ENCODE measurements around the gene PLCE1. TPM values are rescaled to one million over a fixed set of nuclear protein-coding genes. Genes with fewer than 3 reads are reported as not detected.

The PLCE1 gene
- total and polyA plus RNA-seq, 2 of the 13 experiments (the other 11 are each of a cell fraction or from before 2014, with no cell fraction given), result 0.04 TPM; not detected in 1

DNA sequence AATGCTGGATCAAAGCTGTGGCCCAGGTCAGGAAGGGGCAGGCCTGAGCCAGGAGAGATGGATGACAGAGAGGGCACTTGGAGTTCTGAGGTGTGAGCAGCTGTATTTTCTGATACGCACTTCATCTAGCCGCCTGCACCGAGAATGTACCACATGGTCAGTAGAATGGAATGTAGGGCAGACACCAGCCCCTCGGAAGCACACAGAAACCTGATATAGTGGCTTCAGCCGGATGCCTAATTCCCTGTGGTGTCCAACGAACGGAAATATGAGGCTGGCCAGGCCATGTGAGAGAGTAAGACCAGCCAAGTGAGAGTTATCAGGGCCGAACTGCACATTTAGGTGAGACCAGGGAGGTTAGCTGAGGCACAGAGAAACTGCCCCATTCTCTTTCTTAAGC is 46.7 kb upstream of the PLCE1 start (continued):
- TF ChIP-seq, protein P1, sequence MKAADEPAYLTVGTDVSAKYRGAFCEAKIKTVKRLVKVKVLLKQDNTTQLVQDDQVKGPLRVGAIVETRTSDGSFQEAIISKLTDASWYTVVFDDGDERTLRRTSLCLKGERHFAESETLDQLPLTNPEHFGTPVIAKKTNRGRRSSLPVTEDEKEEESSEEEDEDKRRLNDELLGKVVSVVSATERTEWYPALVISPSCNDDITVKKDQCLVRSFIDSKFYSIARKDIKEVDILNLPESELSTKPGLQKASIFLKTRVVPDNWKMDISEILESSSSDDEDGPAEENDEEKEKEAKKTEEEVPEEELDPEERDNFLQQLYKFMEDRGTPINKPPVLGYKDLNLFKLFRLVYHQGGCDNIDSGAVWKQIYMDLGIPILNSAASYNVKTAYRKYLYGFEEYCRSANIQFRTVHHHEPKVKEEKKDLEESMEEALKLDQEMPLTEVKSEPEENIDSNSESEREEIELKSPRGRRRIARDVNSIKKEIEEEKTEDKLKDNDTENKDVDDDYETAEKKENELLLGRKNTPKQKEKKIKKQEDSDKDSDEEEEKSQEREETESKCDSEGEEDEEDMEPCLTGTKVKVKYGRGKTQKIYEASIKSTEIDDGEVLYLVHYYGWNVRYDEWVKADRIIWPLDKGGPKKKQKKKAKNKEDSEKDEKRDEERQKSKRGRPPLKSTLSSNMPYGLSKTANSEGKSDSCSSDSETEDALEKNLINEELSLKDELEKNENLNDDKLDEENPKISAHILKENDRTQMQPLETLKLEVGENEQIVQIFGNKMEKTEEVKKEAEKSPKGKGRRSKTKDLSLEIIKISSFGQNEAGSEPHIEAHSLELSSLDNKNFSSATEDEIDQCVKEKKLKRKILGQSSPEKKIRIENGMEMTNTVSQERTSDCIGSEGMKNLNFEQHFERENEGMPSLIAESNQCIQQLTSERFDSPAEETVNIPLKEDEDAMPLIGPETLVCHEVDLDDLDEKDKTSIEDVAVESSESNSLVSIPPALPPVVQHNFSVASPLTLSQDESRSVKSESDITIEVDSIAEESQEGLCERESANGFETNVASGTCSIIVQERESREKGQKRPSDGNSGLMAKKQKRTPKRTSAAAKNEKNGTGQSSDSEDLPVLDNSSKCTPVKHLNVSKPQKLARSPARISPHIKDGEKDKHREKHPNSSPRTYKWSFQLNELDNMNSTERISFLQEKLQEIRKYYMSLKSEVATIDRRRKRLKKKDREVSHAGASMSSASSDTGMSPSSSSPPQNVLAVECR (CRISPR knock-in tag; IDR thresholded peaks at IDR 0.05; ENCODE audit: borderline replicate concordance), result no peak
- TF ChIP-seq, protein P2, sequence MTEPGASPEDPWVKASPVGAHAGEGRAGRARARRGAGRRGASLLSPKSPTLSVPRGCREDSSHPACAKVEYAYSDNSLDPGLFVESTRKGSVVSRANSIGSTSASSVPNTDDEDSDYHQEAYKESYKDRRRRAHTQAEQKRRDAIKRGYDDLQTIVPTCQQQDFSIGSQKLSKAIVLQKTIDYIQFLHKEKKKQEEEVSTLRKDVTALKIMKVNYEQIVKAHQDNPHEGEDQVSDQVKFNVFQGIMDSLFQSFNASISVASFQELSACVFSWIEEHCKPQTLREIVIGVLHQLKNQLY (CRISPR knock-in tag; IDR thresholded peaks at IDR 0.05), result no peak
- no peak for TF ChIP-seq ZNF431 (CRISPR knock-in tag; IDR thresholded peaks at IDR 0.05; ENCODE audit: borderline replicate concordance, low read depth)
- TF ChIP-seq, protein P3, sequence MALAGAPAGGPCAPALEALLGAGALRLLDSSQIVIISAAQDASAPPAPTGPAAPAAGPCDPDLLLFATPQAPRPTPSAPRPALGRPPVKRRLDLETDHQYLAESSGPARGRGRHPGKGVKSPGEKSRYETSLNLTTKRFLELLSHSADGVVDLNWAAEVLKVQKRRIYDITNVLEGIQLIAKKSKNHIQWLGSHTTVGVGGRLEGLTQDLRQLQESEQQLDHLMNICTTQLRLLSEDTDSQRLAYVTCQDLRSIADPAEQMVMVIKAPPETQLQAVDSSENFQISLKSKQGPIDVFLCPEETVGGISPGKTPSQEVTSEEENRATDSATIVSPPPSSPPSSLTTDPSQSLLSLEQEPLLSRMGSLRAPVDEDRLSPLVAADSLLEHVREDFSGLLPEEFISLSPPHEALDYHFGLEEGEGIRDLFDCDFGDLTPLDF (CRISPR knock-in tag; IDR thresholded peaks at IDR 0.05), result no peak
- TF ChIP-seq, protein P4, sequence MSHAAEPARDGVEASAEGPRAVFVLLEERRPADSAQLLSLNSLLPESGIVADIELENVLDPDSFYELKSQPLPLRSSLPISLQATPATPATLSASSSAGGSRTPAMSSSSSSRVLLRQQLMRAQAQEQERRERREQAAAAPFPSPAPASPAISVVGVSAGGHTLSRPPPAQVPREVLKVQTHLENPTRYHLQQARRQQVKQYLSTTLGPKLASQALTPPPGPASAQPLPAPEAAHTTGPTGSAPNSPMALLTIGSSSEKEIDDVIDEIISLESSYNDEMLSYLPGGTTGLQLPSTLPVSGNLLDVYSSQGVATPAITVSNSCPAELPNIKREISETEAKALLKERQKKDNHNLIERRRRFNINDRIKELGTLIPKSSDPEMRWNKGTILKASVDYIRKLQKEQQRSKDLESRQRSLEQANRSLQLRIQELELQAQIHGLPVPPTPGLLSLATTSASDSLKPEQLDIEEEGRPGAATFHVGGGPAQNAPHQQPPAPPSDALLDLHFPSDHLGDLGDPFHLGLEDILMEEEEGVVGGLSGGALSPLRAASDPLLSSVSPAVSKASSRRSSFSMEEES (CRISPR knock-in tag; IDR thresholded peaks at IDR 0.05), result no peak
- TF ChIP-seq MTF2 (CRISPR knock-in tag; IDR thresholded peaks at IDR 0.05; ENCODE audit: borderline replicate concordance), result no peak
- TF ChIP-seq FOXO1 (CRISPR knock-in tag; IDR thresholded peaks at IDR 0.05), result no peak
- TF ChIP-seq, protein P5, sequence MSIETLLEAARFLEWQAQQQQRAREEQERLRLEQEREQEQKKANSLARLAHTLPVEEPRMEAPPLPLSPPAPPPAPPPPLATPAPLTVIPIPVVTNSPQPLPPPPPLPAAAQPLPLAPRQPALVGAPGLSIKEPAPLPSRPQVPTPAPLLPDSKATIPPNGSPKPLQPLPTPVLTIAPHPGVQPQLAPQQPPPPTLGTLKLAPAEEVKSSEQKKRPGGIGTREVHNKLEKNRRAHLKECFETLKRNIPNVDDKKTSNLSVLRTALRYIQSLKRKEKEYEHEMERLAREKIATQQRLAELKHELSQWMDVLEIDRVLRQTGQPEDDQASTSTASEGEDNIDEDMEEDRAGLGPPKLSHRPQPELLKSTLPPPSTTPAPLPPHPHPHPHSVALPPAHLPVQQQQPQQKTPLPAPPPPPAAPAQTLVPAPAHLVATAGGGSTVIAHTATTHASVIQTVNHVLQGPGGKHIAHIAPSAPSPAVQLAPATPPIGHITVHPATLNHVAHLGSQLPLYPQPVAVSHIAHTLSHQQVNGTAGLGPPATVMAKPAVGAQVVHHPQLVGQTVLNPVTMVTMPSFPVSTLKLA (IDR thresholded peaks at IDR 0.05), result no peak
- TF ChIP-seq, protein P6, sequence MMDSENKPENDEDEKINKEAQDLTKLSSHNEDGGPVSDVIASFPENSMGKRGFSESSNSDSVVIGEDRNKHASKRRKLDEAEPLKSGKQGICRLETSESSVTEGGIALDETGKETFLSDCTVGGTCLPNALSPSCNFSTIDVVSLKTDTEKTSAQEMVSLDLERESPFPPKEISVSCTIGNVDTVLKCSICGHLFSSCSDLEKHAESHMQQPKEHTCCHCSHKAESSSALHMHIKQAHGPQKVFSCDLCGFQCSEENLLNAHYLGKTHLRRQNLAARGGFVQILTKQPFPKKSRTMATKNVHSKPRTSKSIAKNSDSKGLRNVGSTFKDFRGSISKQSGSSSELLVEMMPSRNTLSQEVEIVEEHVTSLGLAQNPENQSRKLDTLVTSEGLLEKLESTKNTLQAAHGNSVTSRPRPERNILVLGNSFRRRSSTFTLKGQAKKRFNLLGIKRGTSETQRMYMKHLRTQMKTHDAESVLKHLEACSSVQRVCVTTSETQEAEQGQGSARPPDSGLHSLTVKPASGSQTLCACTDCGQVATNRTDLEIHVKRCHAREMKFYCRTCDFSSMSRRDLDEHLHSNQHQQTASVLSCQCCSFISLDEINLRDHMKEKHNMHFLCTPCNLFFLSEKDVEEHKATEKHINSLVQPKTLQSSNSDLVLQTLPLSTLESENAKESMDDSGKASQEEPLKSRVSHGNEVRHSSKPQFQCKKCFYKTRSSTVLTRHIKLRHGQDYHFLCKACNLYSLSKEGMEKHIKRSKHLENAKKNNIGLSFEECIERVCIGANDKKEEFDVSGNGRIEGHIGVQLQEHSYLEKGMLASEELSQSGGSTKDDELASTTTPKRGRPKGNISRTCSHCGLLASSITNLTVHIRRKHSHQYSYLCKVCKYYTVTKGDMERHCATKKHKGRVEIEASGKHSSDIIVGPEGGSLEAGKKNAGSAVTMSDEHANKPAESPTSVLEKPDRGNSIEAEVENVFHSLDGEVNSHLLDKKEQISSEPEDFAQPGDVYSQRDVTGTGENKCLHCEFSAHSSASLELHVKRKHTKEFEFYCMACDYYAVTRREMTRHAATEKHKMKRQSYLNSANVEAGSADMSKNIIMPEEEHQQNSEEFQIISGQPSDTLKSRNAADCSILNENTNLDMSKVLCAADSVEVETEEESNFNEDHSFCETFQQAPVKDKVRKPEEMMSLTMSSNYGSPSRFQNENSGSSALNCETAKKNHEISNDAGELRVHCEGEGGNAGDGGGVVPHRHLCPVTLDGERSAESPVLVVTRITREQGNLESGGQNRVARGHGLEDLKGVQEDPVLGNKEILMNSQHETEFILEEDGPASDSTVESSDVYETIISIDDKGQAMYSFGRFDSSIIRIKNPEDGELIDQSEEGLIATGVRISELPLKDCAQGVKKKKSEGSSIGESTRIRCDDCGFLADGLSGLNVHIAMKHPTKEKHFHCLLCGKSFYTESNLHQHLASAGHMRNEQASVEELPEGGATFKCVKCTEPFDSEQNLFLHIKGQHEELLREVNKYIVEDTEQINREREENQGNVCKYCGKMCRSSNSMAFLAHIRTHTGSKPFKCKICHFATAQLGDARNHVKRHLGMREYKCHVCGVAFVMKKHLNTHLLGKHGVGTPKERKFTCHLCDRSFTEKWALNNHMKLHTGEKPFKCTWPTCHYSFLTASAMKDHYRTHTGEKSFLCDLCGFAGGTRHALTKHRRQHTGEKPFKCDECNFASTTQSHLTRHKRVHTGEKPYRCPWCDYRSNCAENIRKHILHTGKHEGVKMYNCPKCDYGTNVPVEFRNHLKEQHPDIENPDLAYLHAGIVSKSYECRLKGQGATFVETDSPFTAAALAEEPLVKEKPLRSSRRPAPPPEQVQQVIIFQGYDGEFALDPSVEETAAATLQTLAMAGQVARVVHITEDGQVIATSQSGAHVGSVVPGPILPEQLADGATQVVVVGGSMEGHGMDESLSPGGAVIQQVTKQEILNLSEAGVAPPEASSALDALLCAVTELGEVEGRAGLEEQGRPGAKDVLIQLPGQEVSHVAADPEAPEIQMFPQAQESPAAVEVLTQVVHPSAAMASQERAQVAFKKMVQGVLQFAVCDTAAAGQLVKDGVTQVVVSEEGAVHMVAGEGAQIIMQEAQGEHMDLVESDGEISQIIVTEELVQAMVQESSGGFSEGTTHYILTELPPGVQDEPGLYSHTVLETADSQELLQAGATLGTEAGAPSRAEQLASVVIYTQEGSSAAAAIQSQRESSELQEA (CRISPR knock-in tag; IDR thresholded peaks at IDR 0.05; ENCODE audit: not compliant biosample characterization), result no peak
